Measurements from ENCODE around the gene MFSD12. TPM values are rescaled to one million over a fixed set of nuclear protein-coding genes. Genes with fewer than 3 reads are reported as not detected.

The MFSD12 gene
- polyA plus RNA-seq, 6 donors from 2014 or later: 19.1 to 37.6 (median 26.7) TPM

Other genes starting within 250 kb of the MFSD12 start
- 10 to 100 TPM in 1 of 6 donors, 1 to 10 TPM in 4, not detected in 1; 3.4 to 11.4 (median 5.3) TPM for gene NFIC, start 191.0 kb downstream of the MFSD12 start, polyA plus RNA-seq (ENCODE audit: low read depth in 6 of 6)
- gene SMIM24, start 77.1 kb downstream of the MFSD12 start, polyA plus RNA-seq (ENCODE audit: low read depth in 6 of 6): 1 to 10 TPM in 1 of 6 donors, under 1 TPM in 3, not detected in 2; 0.50 to 1.2 (median 0.72) TPM
- gene SMIM44, start 74.1 kb downstream of the MFSD12 start, polyA plus RNA-seq (ENCODE audit: low read depth in 6 of 6): not detected
- 10 to 100 TPM in 2 of 6 donors, 1 to 10 TPM in 4; 6.6 to 11.5 (median 7.4) TPM for gene DOHH, start 56.9 kb downstream of the MFSD12 start, polyA plus RNA-seq (ENCODE audit: low read depth in 6 of 6)
- 10 to 100 TPM in 4 of 6 donors, 1 to 10 TPM in 2; 5.8 to 20.0 (median 10.7) TPM for gene FZR1, start 51.3 kb downstream of the MFSD12 start, polyA plus RNA-seq (ENCODE audit: low read depth in 6 of 6)
- gene TEKTIP1, start 18.4 kb downstream of the MFSD12 start, polyA plus RNA-seq (ENCODE audit: low read depth in 6 of 6): under 1 TPM in 1 of 6 donors, not detected in 5; 0.56 TPM
- 10 to 100 TPM; 36.4 to 46.9 (median 44.3) TPM for gene HMG20B, start 15.4 kb upstream of the MFSD12 start, polyA plus RNA-seq (ENCODE audit: low read depth in 6 of 6)
- 1 to 10 TPM in 1 of 6 donors, under 1 TPM in 4, not detected in 1; 0.06 to 1.0 (median 0.21) TPM for gene GIPC3, start 27.9 kb upstream of the MFSD12 start, polyA plus RNA-seq (ENCODE audit: low read depth in 6 of 6)
- 10 to 100 TPM; 15.9 to 32.5 (median 22.7) TPM for gene TBXA2R, start 49.3 kb upstream of the MFSD12 start, polyA plus RNA-seq (ENCODE audit: low read depth in 6 of 6)
- gene CACTIN, start 69.2 kb upstream of the MFSD12 start, polyA plus RNA-seq (ENCODE audit: low read depth in 6 of 6): 10 to 100 TPM in 1 of 6 donors, 1 to 10 TPM in 5; 2.7 to 15.4 (median 7.9) TPM
- gene PIP5K1C, start 142.9 kb upstream of the MFSD12 start, polyA plus RNA-seq (ENCODE audit: low read depth in 6 of 6): 10 to 100 TPM in 1 of 6 donors, 1 to 10 TPM in 4, under 1 TPM in 1; 0.41 to 13.4 (median 4.9) TPM
- gene TJP3, start 150.8 kb upstream of the MFSD12 start, polyA plus RNA-seq (ENCODE audit: low read depth in 6 of 6): 1 to 10 TPM in 5 of 6 donors, not detected in 1; 1.2 to 3.8 (median 2.0) TPM
- gene APBA3, start 204.1 kb upstream of the MFSD12 start, polyA plus RNA-seq (ENCODE audit: low read depth in 6 of 6): 10 to 100 TPM; 28.8 to 51.6 (median 35.3) TPM
- gene MRPL54, start 205.1 kb upstream of the MFSD12 start, polyA plus RNA-seq (ENCODE audit: low read depth in 6 of 6): 100 to 1,000 TPM; 113 to 186 (median 131) TPM
- under 1 TPM in 1 of 6 donors, not detected in 5; 0.20 TPM for gene RAX2, start 214.6 kb upstream of the MFSD12 start, polyA plus RNA-seq (ENCODE audit: low read depth in 6 of 6)
- gene MATK, start 228.8 kb upstream of the MFSD12 start, polyA plus RNA-seq (ENCODE audit: low read depth in 6 of 6): 1 to 10 TPM; 3.2 to 6.7 (median 5.6) TPM